H1 (cell line): ENCODE results near the gene NOB1. TPM values are rescaled to one million over a fixed set of nuclear protein-coding genes. Genes with fewer than 3 reads are reported as not detected.

Source experiments
- CBX5 ChIP-seq: fragments of 300-800, 300-1000 bp; sonication (generic); IDR thresholded peaks from 2 replicates; pipeline ENCODE4 v1.7.1; 2016; ENCODE audit warnings: antibody characterized with exemption, low read length, low read depth
- CTCF ChIP-seq, 3 experiments: IDR thresholded peaks; 1 replicate in 2 of 3; 2 replicates in 1 of 3; pipeline versions ENCODE4 v1.5.1 to v1.6.1; 2011; ENCODE audit warnings: low read length in 3 of 3, mild to moderate bottlenecking in 3 of 3, inconsistent platforms in 2 of 3, low read depth in 1 of 3, moderate library complexity in 1 of 3; ENCODE audit not compliant: insufficient read depth in 1 of 3; ENCODE audit errors: control extremely low read depth in 1 of 3
- KDM4A ChIP-seq: IDR thresholded peaks from one replicate; pipeline ENCODE4 v1.7.1; 2012; ENCODE audit warnings: low read depth, mild to moderate bottlenecking, moderate library complexity, low read length, inconsistent platforms; ENCODE audit not compliant: severe bottlenecking
- KDM5A ChIP-seq: fragments of 200-600 bp; IDR thresholded peaks from 2 replicates; pipeline ENCODE4 v1.7.1; 2012; ENCODE audit warnings: mild to moderate bottlenecking, low read length, inconsistent platforms, mixed read lengths
- NANOG ChIP-seq: IDR thresholded peaks from 2 replicates; pipeline ENCODE4 v1.6.1; 2011; ENCODE audit warnings: low read length, low read depth, mild to moderate bottlenecking, inconsistent platforms; ENCODE audit not compliant: insufficient read depth, poor library complexity, severe bottlenecking
- POLR2A ChIP-seq, 2 experiments: IDR thresholded peaks; 1 replicate in 1 of 2; 2 replicates in 1 of 2; pipeline ENCODE4 v1.6.1; 2011; ENCODE audit warnings: low read depth in 2 of 2, low read length in 2 of 2, mild to moderate bottlenecking in 2 of 2; ENCODE audit errors: control extremely low read depth in 1 of 2
- RBBP5 ChIP-seq: IDR thresholded peaks from 2 replicates; pipeline ENCODE4 v1.7.1; 2012; ENCODE audit warnings: low read depth, mild to moderate bottlenecking, inconsistent platforms, low read length, moderate library complexity, borderline replicate concordance
- SIRT6 ChIP-seq: IDR thresholded peaks from one replicate; pipeline ENCODE4 v1.7.1; 2012; ENCODE audit warnings: low read length, inconsistent platforms
- SP2 ChIP-seq: IDR thresholded peaks from 2 replicates; pipeline ENCODE4 v1.6.1; 2012; ENCODE audit warnings: mild to moderate bottlenecking, low read length, inconsistent platforms
- TCF12 ChIP-seq: IDR thresholded peaks from 2 replicates; pipeline ENCODE4 v1.6.1; 2011; ENCODE audit warnings: low read depth, mild to moderate bottlenecking, low read length
- polyA plus RNA-seq, 7 experiments: library from polyadenylated mRNA; depleted of rRNA in 3 of 7; stranded (reverse) in 5 of 7; unstranded in 2 of 7; fragments of >200 nt in 5 of 7; fragments of 200-250 nt in 2 of 7; gene quantifications; 1 replicate in 5 of 7; 2 replicates in 1 of 7; 4 replicates in 1 of 7; pipeline versions ENCODE4 v1.2.1 to v1.2.3, GENCODE V29; 2011 to 2013; ENCODE audit warnings: missing spikeins in 2 of 7, mixed read lengths in 2 of 7
- total RNA-seq: library from RNA; stranded (reverse); fragmentation: NEBNext Ultra II Directional; extraction: Animal tissue kit (Norgen Biotek cat#: 25700); gene quantifications from 2 replicates; pipeline ENCODE4 v1.2.1, GENCODE V29; 2021

The NOB1 gene
- total and polyA plus RNA-seq, 2 of the 8 experiments (the other 6 are each of a cell fraction or from before 2014, with no cell fraction given): 88.2 to 108 TPM

GRCh38 chr16:69767459-69768229 lies 12.9 kb upstream of the NOB1 start (continued):
- TF ChIP-seq CBX5 (no peak), RBBP5 (no peak), POLR2A (IDR thresholded peaks at IDR 0.05; ENCODE audit: control extremely low read depth in 1 of 2, low read depth in 2 of 2, low read length in 2 of 2) (no peak), SP2 (no peak), KDM4A (no peak), KDM5A (no peak), SIRT6 (no peak), NANOG (no peak), CTCF (IDR thresholded peaks at IDR 0.05; ENCODE audit: control extremely low read depth in 1 of 3, insufficient read depth in 1 of 3, low read depth in 1 of 3, low read length in 3 of 3) (no peak), TCF12 (no peak)
- TF ChIP-seq, all 59 proteins: peak for 0
